Bronchial epithelial cell (primary cell): Measurements from ENCODE around the gene TMPRSS2. TPM values are rescaled to one million over a fixed set of nuclear protein-coding genes. Genes with fewer than 3 reads are reported as not detected.

ENCODE experiments used
- DNase-seq: peaks from one replicate; pipeline ENCODE4 v3.0.0-alpha.2; 2010; ENCODE audit warnings: low read depth
- FAIRE-seq: peaks from 2 replicates; lab custom pipeline; 2011; peaks lifted over from hg19 to GRCh38; lab: Jason Lieb, UNC
- H3K27me3 ChIP-seq: 2 replicates; pipeline ENCODE4 v1.5.1; 2011; ENCODE audit warnings: low read length; ENCODE audit not compliant: control insufficient read depth, insufficient read depth
- H3K36me3 ChIP-seq: 2 replicates; pipeline ENCODE4 v1.5.1; 2011; ENCODE audit warnings: low read length; ENCODE audit not compliant: control insufficient read depth, insufficient read depth
- H3K4me3 ChIP-seq: 2 replicates; pipeline ENCODE4 v1.5.1; 2011; ENCODE audit warnings: mild to moderate bottlenecking, low read depth, low read length, control low read depth
- total RNA-seq: library from RNA; depleted of rRNA; stranded (reverse); fragments of >200 nt; gene quantifications from 2 replicates; pipeline ENCODE4 v1.2.1, GENCODE V29; 2014
- TF ChIP-seq, protein P1 (sequence below): IDR thresholded peaks from 2 replicates; pipeline ENCODE4 v1.5.1; 2011; ENCODE audit warnings: mild to moderate bottlenecking, moderate library complexity, low read length, control low read depth, inconsistent platforms; ENCODE audit not compliant: insufficient read depth, severe bottlenecking

Gene TMPRSS2
- total RNA-seq, result 3.7 and 12.0 TPM in 2 replicates

DNA sequence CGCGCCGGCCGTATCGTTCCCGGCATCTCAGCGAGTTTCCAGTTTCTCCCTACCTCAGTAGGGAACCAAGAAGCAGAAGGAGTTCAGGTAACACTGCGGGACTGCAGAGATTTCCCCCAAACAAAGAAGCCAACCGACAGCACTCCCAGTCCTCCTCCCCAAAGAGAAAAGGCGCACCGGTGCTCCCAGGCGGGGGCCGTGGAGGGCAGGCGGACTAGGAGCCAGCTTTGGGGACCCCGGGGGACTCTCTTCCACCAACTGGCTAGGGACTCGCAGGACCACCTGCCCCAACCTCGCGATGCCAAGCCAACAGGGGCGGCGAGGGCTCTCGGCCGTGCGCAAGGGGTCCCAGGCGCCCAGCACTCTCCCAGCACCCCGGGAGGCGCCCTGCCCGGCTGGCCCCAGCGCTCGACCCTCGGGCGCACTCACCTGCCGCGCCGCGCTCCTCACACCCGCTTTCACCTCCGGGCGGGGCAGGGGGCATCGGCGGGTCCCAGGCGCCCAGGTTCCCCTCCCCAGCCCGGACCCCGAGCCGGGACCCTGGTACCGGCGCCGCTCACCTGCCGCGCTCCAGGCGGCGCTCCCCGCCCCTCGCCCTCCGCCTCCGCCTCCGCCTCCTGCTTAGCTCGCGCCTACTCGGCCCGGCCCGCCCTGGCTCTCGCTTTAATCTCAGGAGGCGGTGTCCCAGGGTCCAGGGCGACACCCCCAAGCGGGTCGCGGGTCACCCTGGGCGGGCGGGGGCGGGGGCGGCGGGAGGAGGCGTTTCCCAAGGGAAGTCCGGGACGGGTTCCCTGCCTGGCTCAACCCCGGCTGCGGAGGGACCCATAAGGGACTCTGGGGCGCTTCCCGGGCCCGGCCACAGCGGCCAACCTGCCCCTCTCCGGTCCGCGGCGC lies at the start of gene TMPRSS2:
Gene TMPRSS2 (minus strand): TSS at position 638 of the 894 bp plus-strand sequence. CDS start 10,025 bp downstream, outside the sequence.
- DNase-seq, result no peak
- H3K27me3 ChIP-seq, result peaks cover 26% of the 10 kb centered on the region

DNA sequence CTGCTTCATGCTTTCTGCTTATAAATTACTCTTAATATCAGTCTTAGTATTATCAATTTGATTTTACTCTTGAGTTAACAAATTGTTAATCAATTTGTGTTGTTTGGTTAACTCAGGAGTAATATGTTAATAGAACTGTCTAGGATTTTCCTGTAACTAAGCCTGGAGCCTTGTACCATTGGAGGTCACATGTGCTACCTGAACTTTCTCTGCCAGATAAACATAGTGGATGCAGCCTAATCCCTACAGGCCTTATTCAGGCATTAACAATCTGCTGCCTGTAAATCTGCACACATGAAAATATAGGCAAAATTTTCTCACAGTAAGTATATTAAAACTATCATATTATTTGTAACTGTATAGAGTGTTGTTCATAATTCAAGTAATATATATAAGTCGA lies 47.1 kb upstream of the TMPRSS2 start:
- TF ChIP-seq, protein P1, sequence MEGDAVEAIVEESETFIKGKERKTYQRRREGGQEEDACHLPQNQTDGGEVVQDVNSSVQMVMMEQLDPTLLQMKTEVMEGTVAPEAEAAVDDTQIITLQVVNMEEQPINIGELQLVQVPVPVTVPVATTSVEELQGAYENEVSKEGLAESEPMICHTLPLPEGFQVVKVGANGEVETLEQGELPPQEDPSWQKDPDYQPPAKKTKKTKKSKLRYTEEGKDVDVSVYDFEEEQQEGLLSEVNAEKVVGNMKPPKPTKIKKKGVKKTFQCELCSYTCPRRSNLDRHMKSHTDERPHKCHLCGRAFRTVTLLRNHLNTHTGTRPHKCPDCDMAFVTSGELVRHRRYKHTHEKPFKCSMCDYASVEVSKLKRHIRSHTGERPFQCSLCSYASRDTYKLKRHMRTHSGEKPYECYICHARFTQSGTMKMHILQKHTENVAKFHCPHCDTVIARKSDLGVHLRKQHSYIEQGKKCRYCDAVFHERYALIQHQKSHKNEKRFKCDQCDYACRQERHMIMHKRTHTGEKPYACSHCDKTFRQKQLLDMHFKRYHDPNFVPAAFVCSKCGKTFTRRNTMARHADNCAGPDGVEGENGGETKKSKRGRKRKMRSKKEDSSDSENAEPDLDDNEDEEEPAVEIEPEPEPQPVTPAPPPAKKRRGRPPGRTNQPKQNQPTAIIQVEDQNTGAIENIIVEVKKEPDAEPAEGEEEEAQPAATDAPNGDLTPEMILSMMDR, result no peak
- FAIRE-seq (no peak), DNase-seq (no peak)
- Histone ChIP-seq H3K27me3 (peaks cover 2% of the 10 kb centered on the region), H3K36me3 (no peaks in the 10 kb centered on the region), H3K4me3 (no peak overlapping the region)

More for the DNA sequence above, at the start of gene TMPRSS2:
- TF ChIP-seq, protein P1, result no peak
- H3K4me3 ChIP-seq, result peak within 1 kb of the TSS; percentile 28
- no peaks in the 10 kb centered on the region for H3K36me3 ChIP-seq
- no peak for FAIRE-seq

DNA sequence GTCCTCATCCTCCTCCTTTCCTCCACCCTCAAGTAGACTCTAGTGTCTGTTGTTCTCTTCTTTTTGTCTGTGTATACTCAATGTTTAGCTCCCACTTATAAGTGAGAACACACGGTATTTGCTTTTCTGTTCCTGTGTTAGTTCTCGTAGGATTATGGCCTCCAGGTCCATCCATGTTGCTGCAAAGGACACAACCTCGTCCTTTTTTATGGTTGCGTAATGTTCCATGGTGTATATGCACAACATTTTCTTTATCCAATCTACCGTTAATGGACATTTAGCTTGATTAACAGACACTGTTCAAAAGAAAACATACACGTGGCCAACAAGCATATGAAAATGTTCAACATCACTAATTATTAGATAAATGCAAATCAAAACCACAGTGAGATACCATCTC lies 44.3 kb upstream of the TMPRSS2 start:
- peaks cover 4% of the 10 kb centered on the region for H3K27me3 ChIP-seq
- FAIRE-seq (no peak), DNase-seq (no peak)
- TF ChIP-seq, protein P1, result no peak
- no peak overlapping the region for H3K4me3 ChIP-seq
- no peaks in the 10 kb centered on the region for H3K36me3 ChIP-seq

DNA sequence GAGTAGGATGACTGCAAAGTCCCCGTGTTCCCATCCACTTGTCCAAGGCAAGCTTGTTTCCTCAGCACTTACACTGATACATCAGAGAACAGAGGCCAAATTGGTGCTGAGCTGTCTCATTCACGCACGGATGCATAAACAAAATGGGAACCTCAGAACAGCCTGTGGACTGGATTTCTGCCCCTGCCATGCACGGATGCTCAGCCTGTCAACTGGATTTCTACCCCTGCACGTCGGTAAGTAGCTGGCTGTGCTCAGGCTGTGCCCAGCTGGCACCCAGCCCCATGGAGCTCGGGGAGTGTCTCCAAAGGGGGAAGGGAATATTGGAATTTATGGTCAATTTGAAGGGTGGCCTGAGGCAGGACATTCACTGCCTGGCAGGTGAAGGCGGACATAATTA lies 40.8 kb upstream of the TMPRSS2 start:
- TF ChIP-seq, protein P1, result no peak
- Histone ChIP-seq H3K27me3 (peaks cover 3% of the 10 kb centered on the region), H3K4me3 (no peak overlapping the region), H3K36me3 (no peaks in the 10 kb centered on the region)
- DNase-seq (no peak), FAIRE-seq (no peak)

DNA sequence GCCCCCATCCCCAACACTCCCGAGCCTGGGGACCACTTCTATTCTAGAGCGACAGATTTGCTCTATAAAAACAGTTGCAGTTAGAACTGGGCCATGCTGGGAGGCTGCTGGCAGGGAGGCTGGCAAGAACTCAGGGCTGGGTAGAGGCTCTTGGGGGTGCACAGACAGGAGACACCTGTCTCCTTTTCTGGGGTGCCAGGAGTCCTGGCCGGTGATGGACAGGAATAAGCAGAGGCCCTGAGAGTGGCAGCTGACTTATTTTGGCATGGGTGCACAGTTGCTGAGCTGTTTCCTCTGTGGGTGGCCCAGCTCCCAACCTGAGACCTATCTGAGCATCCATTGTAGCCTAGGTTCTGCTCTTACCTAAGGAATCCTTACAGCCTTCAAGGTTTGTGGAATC lies 39.2 kb upstream of the TMPRSS2 start:
- DNase-seq (no peak), FAIRE-seq (no peak)
- no peaks in the 10 kb centered on the region for H3K36me3 ChIP-seq
- no peak overlapping the region for H3K4me3 ChIP-seq
- TF ChIP-seq, protein P1, result no peak
- H3K27me3 ChIP-seq, result peaks cover 3% of the 10 kb centered on the region
